Fibroblast of lung (primary cell): ENCODE results near the gene PSEN1.

Source experiments
- CTCF ChIP-seq, 2 donors: IDR thresholded peaks in 1 of 2; conservative IDR thresholded peaks in 1 of 2; 1 replicate in 1 of 2; 2 replicates in 1 of 2; pipeline ENCODE4 v1.5.1; 2011 to 2012; ENCODE audit warnings: low read length in 2 of 2, control low read depth in 1 of 2, inconsistent platforms in 1 of 2, low read depth in 1 of 2, mild to moderate bottlenecking in 1 of 2
- EZH2 ChIP-seq: IDR thresholded peaks from 2 replicates; pipeline ENCODE4 v1.5.1; 2012; ENCODE audit warnings: low read length, control low read depth, mild to moderate bottlenecking; ENCODE audit errors: missing control alignments

GRCh38 chr14:73249108-73249507 is 112.8 kb downstream of the PSEN1 start:
- TF ChIP-seq CTCF (conservative IDR thresholded peaks at IDR 0.05 in 1 of 2, IDR thresholded peaks at IDR 0.05 in 1 of 2; ENCODE audit: low read depth in 1 of 2, low read length in 2 of 2) (no peak), EZH2 (no peak)
